ENCODE data around the gene SETMAR.

Gene SETMAR

GRCh38 chr3:4335840-4336562, 32.8 kb downstream of the SETMAR start:
- peaks cover 8% of the 10 kb centered on the region; the same call in 1 of the 2 replicates for H3K4me1 ChIP-seq (ENCODE audit: insufficient read depth, low read length)
- H3K9me3 ChIP-seq (ENCODE audit: insufficient read depth, low read depth, low read length) = no peaks in the 10 kb centered on the region
- no peaks in the 10 kb centered on the region for H3K27me3 ChIP-seq (ENCODE audit: insufficient read depth, low read length)
- H3K9ac ChIP-seq (ENCODE audit: low read depth, low read length) = no peak overlapping the region
- H3K4me3 ChIP-seq (ENCODE audit: low read length) = no peak overlapping the region
- no peak overlapping the region for H3K27ac ChIP-seq (ENCODE audit: low read length)
- H3K36me3 ChIP-seq (ENCODE audit: insufficient read depth, low read depth, low read length) = no peaks in the 10 kb centered on the region

GRCh38 chr3:4336850-4337546, 33.8 kb downstream of the SETMAR start:
- no peak overlapping the region for H3K27ac ChIP-seq (ENCODE audit: low read length)
- peaks cover 8% of the 10 kb centered on the region; the same call in 1 of the 2 replicates for H3K4me1 ChIP-seq (ENCODE audit: insufficient read depth, low read length)
- H3K27me3 ChIP-seq (ENCODE audit: insufficient read depth, low read length) = no peaks in the 10 kb centered on the region
- no peaks in the 10 kb centered on the region for H3K36me3 ChIP-seq (ENCODE audit: insufficient read depth, low read depth, low read length)
- no peaks in the 10 kb centered on the region for H3K9me3 ChIP-seq (ENCODE audit: insufficient read depth, low read depth, low read length)
- H3K4me3 ChIP-seq (ENCODE audit: low read length) = no peak overlapping the region
- H3K9ac ChIP-seq (ENCODE audit: low read depth, low read length) = no peak overlapping the region

- Histone ChIP-seq H3K27me3 (ENCODE audit: insufficient read depth, low read length) (no peaks in the 10 kb centered on the region), H3K36me3 (ENCODE audit: insufficient read depth, low read depth, low read length) (no peaks in the 10 kb centered on the region), H3K27ac (ENCODE audit: low read length) (no peak overlapping the region), H3K4me1 (ENCODE audit: insufficient read depth, low read length) (peaks cover 3% of the 10 kb centered on the region; the same call in 1 of the 2 replicates), H3K9ac (ENCODE audit: low read depth, low read length) (no peak overlapping the region), H3K9me3 (ENCODE audit: insufficient read depth, low read depth, low read length) (no peaks in the 10 kb centered on the region), H3K4me3 (ENCODE audit: low read length) (no peak overlapping the region)
Observed at GRCh38 chr3:4338751-4339150, 35.6 kb downstream of the SETMAR start.

- Histone ChIP-seq H3K9me3 (ENCODE audit: insufficient read depth, low read depth, low read length) (no peaks in the 10 kb centered on the region), H3K27me3 (ENCODE audit: insufficient read depth, low read length) (no peaks in the 10 kb centered on the region), H3K36me3 (ENCODE audit: insufficient read depth, low read depth, low read length) (no peaks in the 10 kb centered on the region), H3K4me3 (ENCODE audit: low read length) (no peak overlapping the region), H3K9ac (ENCODE audit: low read depth, low read length) (no peak overlapping the region), H3K4me1 (ENCODE audit: insufficient read depth, low read length) (peaks cover 3% of the 10 kb centered on the region; the same call in 1 of the 2 replicates), H3K27ac (ENCODE audit: low read length) (no peak overlapping the region)
Observed at GRCh38 chr3:4340077-4340410, 36.9 kb downstream of the SETMAR start.

GRCh38 chr3:4340411-4341335, 37.5 kb downstream of the SETMAR start:
- Histone ChIP-seq H3K27ac (ENCODE audit: low read length) (no peak overlapping the region), H3K36me3 (ENCODE audit: insufficient read depth, low read depth, low read length) (no peaks in the 10 kb centered on the region)

GRCh38 chr3:4341336-4341675, 38.1 kb downstream of the SETMAR start:
- Histone ChIP-seq H3K4me3 (ENCODE audit: low read length) (no peak overlapping the region), H3K27ac (ENCODE audit: low read length) (no peak overlapping the region)

More at GRCh38 chr3:4340411-4341335, 37.5 kb downstream of the SETMAR start:
- H3K4me1 ChIP-seq (ENCODE audit: insufficient read depth, low read length) = peaks cover 3% of the 10 kb centered on the region; the same call in 1 of the 2 replicates
- no peaks in the 10 kb centered on the region for H3K27me3 ChIP-seq (ENCODE audit: insufficient read depth, low read length)
- H3K9ac ChIP-seq (ENCODE audit: low read depth, low read length) = no peak overlapping the region; the same call in 1 of the 2 replicates
- no peak overlapping the region for H3K4me3 ChIP-seq (ENCODE audit: low read length)
- no peaks in the 10 kb centered on the region for H3K9me3 ChIP-seq (ENCODE audit: insufficient read depth, low read depth, low read length)

GRCh38 chr3:4343258-4343657, 40.1 kb downstream of the SETMAR start:
- Histone ChIP-seq H3K4me3 (ENCODE audit: low read length) (no peak overlapping the region), H3K27ac (ENCODE audit: low read length) (no peak overlapping the region), H3K4me1 (ENCODE audit: insufficient read depth, low read length) (no peaks in the 10 kb centered on the region), H3K27me3 (ENCODE audit: insufficient read depth, low read length) (no peaks in the 10 kb centered on the region), H3K36me3 (ENCODE audit: insufficient read depth, low read depth, low read length) (no peaks in the 10 kb centered on the region), H3K9me3 (ENCODE audit: insufficient read depth, low read depth, low read length) (no peaks in the 10 kb centered on the region), H3K9ac (ENCODE audit: low read depth, low read length) (no peak overlapping the region)

More at GRCh38 chr3:4341336-4341675, 38.1 kb downstream of the SETMAR start:
- H3K27me3 ChIP-seq (ENCODE audit: insufficient read depth, low read length) = no peaks in the 10 kb centered on the region
- peaks cover 3% of the 10 kb centered on the region; the same call in 1 of the 2 replicates for H3K4me1 ChIP-seq (ENCODE audit: insufficient read depth, low read length)
- H3K9ac ChIP-seq (ENCODE audit: low read depth, low read length) = no peak overlapping the region
- H3K9me3 ChIP-seq (ENCODE audit: insufficient read depth, low read depth, low read length) = no peaks in the 10 kb centered on the region
- no peaks in the 10 kb centered on the region for H3K36me3 ChIP-seq (ENCODE audit: insufficient read depth, low read depth, low read length)

GRCh38 chr3:4350789-4351163, 47.6 kb downstream of the SETMAR start:
- Histone ChIP-seq H3K27me3 (ENCODE audit: insufficient read depth, low read length) (no peaks in the 10 kb centered on the region), H3K9me3 (ENCODE audit: insufficient read depth, low read depth, low read length) (no peaks in the 10 kb centered on the region), H3K9ac (ENCODE audit: low read depth, low read length) (no peak overlapping the region), H3K4me1 (ENCODE audit: insufficient read depth, low read length) (no peaks in the 10 kb centered on the region), H3K36me3 (ENCODE audit: insufficient read depth, low read depth, low read length) (no peaks in the 10 kb centered on the region), H3K27ac (ENCODE audit: low read length) (no peak overlapping the region), H3K4me3 (ENCODE audit: low read length) (no peak overlapping the region)

GRCh38 chr3:4351164-4351855, 48.1 kb downstream of the SETMAR start:
- no peaks in the 10 kb centered on the region for H3K9me3 ChIP-seq (ENCODE audit: insufficient read depth, low read depth, low read length)
- no peaks in the 10 kb centered on the region for H3K36me3 ChIP-seq (ENCODE audit: insufficient read depth, low read depth, low read length)
- H3K9ac ChIP-seq (ENCODE audit: low read depth, low read length) = no peak overlapping the region
- no peak overlapping the region for H3K27ac ChIP-seq (ENCODE audit: low read length)
- H3K27me3 ChIP-seq (ENCODE audit: insufficient read depth, low read length) = no peaks in the 10 kb centered on the region
- no peak overlapping the region for H3K4me3 ChIP-seq (ENCODE audit: low read length)
- no peaks in the 10 kb centered on the region for H3K4me1 ChIP-seq (ENCODE audit: insufficient read depth, low read length)

- H3K4me1 ChIP-seq (ENCODE audit: insufficient read depth, low read length) = no peaks in the 10 kb centered on the region
- no peak overlapping the region for H3K9ac ChIP-seq (ENCODE audit: low read depth, low read length)
- H3K36me3 ChIP-seq (ENCODE audit: insufficient read depth, low read depth, low read length) = no peaks in the 10 kb centered on the region
- no peak overlapping the region for H3K4me3 ChIP-seq (ENCODE audit: low read length)
- H3K27me3 ChIP-seq (ENCODE audit: insufficient read depth, low read length) = no peaks in the 10 kb centered on the region
- H3K27ac ChIP-seq (ENCODE audit: low read length) = no peak overlapping the region
- no peaks in the 10 kb centered on the region for H3K9me3 ChIP-seq (ENCODE audit: insufficient read depth, low read depth, low read length)
Observed at GRCh38 chr3:4351872-4352271, 48.7 kb downstream of the SETMAR start.
